ENCODE measurements around the gene APOBEC3F.
A peak's percentile ranks its signal among the peaks of the same experiment; 100 is the strongest.

Gene APOBEC3F

GRCh38 chr22:39087881-39088684, 47.4 kb downstream of the APOBEC3F start:
- H3K4me3 ChIP-seq = no peak overlapping the region
- peak overlapping the region in 6 of 21 experiments; percentile 11 to 95 (median 68) for H3K27ac ChIP-seq

DNA sequence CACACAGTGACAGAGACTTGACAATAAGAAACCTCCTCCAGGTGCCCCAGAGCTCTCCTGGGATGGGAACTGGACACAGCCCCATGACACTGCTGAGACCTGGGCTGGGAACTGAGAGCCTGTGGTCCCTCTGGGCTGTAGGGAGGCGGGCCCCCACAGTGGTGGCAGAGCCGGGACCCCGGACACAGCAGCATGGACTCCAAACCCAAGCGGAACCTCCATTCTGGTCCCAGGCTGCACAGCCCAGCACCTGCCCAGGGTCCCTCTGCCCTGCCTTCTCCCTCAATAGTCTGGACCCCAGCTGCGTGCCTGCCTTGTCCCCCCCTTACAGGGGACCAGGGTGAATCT, 48.0 kb downstream of the APOBEC3F start:
- Histone ChIP-seq H3K27ac (peak overlapping the region in 6 of 21 experiments; percentile 11 to 95 (median 68)), H3K4me3 (no peak overlapping the region)

- peak overlapping the region in 16 of 21 experiments; percentile 28 to 95 (median 72) for H3K27ac ChIP-seq
- H3K4me3 ChIP-seq = no peak overlapping the region
Measured at GRCh38 chr22:39089928-39090327, 49.3 kb downstream of the APOBEC3F start.

- no peak overlapping the region for H3K4me3 ChIP-seq
- H3K27ac ChIP-seq = peak overlapping the region in 16 of 21 experiments; percentile 28 to 95 (median 72)
Measured at GRCh38 chr22:39090426-39091064, 49.9 kb downstream of the APOBEC3F start.

- Histone ChIP-seq H3K27ac (peak overlapping the region in 14 of 21 experiments; percentile 27 to 95 (median 72)), H3K4me3 (no peak overlapping the region)
Measured at GRCh38 chr22:39091126-39092081, 50.7 kb downstream of the APOBEC3F start.

DNA sequence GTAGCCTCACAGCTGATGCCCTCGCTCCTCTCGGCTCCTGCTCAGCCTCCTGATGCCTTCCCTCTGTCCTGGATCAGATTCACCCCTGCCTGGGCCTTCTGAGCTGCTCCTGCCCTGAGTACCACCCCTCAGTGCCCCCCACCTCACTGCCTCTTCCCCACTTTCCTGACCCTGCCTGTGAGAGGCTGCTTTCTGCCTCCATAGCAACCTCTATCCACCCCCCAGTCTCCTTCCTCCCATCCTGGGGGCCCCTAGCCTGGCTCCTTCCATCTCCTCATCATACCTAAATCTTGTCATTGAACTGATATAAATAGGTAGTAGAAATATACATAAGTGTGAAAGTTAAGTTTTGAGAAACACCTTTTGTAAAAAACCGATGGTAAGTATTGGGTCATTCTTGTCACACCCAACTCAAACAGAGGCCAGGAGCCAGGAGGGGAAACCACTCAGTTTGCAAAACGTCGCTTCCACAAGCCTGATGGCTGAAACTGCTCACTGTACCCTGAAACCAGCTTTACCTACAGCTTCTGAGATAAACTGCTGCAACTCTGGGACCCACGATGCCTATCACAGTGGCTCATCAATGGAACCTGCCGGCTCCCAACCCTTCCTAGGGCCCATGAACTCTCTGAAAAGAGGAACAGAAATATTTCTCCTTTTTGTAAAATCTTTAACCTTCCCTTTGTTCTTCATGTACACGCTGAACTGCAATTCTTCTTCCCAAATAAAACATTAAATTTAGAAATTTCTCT, 51.6 kb downstream of the APOBEC3F start:
- Histone ChIP-seq H3K27ac (peak overlapping the region in 14 of 21 experiments; percentile 22 to 95 (median 72)), H3K4me3 (no peak overlapping the region)

DNA sequence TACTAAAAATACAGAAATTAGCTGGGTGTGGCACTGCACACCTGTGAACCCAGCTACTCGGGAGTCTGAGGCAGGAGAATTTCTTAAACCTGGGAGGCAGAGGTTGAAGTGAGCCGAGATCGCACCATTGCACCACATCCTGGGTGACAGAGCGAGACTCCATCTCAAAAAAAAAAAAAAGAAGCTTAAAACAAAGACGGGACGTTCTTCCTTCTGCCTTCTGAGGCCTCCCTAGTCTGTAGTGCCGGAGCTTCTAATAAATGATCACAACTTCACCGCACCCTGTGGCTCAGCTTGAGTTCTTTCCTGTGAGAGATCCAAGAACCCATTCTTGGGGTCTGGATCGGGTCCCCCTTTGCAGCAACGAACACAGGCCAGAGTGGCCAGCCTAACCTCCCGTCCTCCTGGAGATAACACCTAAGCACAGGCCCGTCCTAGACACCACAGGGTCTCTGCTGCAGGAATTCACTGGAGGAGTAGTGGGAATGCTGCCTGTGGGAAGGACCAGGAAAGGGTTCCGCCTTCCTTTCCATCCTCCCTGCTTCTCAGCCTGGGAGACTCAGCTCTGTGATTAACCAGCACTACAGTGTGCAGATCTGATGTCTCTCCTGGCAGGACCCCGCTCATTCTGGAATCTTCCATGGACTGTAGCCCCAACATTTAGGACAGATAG, 54.2 kb downstream of the APOBEC3F start:
- peak overlapping the region in 10 of 21 experiments; percentile 18 to 95 (median 48) for H3K27ac ChIP-seq
- no peak overlapping the region for H3K4me3 ChIP-seq

DNA sequence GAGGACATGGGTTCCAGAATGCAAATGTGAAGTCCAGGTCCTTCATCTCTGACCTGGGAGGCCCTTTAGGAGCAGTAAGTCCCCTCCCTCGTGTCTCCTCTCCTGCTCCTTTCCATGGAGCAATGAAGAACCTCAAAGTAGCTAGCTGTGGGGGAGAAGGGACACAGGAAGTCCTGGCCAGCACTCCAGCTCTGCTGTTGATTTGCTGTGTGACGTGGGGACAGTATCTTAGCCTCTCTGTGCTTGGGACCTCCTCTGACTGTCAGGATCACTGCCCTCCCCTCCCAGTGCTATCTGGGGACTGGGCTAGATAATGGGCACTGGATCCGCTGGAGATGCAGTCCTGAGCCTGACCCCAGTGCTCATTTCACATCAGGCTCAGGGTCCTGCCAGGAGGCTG, 55.3 kb downstream of the APOBEC3F start:
- Histone ChIP-seq H3K27ac (peak overlapping the region in 6 of 21 experiments; percentile 38 to 95 (median 69)), H3K4me3 (no peak overlapping the region)

GRCh38 chr22:39097098-39098020, 56.7 kb downstream of the APOBEC3F start, which contains the start of gene APOBEC3H:
APOBEC3H (plus strand) TSS chr22:39097244; CDS start chr22:39100279, 3,035 bp downstream.
- no peak within 1 kb of the TSS for H3K4me3 ChIP-seq
- H3K27ac ChIP-seq = peak within 1 kb of the TSS in 17 of 21 experiments; percentile 11 to 95 (median 72)

- Histone ChIP-seq H3K4me3 (no peak overlapping the region), H3K27ac (peak overlapping the region in 15 of 21 experiments; percentile 11 to 95 (median 73))
Measured at GRCh38 chr22:39098026-39098425, 57.4 kb downstream of the APOBEC3F start.

DNA sequence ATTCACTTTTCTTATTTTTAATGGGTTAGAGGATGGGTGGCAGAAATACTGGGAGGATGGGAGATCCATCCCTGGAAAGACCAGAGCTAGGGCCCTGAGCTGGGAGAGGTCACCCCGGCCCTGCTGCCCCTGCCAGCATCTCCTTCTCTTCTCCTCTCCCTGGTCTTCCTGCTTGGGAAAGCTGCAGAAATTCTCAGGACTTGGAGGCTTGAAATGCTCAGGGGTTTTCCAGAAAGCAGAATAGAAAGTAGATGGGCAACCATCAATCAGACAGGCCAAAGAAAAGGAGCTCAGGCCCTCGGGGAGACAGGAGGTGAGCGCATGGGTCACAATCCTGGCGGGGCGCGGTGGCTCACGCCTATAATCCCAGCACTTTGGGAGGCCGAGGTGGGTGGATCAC, 57.9 kb downstream of the APOBEC3F start:
- peak overlapping the region in 10 of 21 experiments; percentile 34 to 95 (median 76) for H3K27ac ChIP-seq
- H3K4me3 ChIP-seq = no peak overlapping the region

GRCh38 chr22:39101226-39101625, 60.6 kb downstream of the APOBEC3F start:
- no peak overlapping the region for H3K4me3 ChIP-seq
- H3K27ac ChIP-seq = no peak overlapping the region

DNA sequence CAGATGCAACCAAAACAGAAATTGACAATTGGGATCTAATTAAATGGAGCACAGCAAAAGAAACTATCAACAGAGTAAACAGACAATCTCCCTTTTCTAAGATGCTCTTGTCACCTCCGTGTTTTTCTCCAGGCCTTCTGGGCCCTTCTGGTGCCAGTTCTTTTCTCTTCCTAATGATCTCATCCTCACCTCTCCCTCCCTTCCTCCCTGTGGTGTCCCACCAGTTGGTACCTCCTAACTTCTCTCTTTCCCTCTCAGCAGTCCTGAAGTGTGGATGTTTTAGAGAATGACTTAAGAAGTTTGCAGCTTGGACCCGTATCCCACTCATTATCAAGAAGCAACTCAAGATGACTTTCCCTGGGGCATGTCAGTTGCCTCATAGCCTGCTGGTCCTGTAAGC, 62.8 kb downstream of the APOBEC3F start:
- Histone ChIP-seq H3K27ac (no peak overlapping the region), H3K4me3 (no peak overlapping the region)
